Lower leg skin (tissue), 4 donors: ENCODE data around the gene CDYL2. TPM values are rescaled to one million over a fixed set of nuclear protein-coding genes. Genes with fewer than 3 reads are reported as not detected.

Experiments used
- DNase-seq, 2 donors: peaks; one replicate each; pipeline ENCODE4 v3.0.0-alpha.2; 2019; ENCODE audit warnings: low spot score in 2 of 2
- H3K4me3 ChIP-seq: fragments of 200-600 bp; sonication (generic); 2 replicates; pipeline ENCODE4 v1.5.1; 2017; ENCODE audit warnings: mild to moderate bottlenecking, low read depth; ENCODE audit not compliant: poor library complexity, severe bottlenecking
- POLR2A ChIP-seq, 2 donors: fragments of 450-650 bp; IDR thresholded peaks; one replicate each; pipeline ENCODE4 v1.6.1; 2016 to 2017; ENCODE audit warnings: antibody characterized with exemption in 2 of 2, mild to moderate bottlenecking in 1 of 2, moderate library complexity in 1 of 2
- WGBS, 2 donors: methylation state at CpG; one replicate each; pipeline ENCODE4 v1.1.5; 2018; 5-methylcytosine and 5-hydroxymethylcytosine counted together
- intact Hi-C: fragments of 100-400 bp; cut with DNase I; formaldehyde crosslinking; loops from one replicate; pipeline ENCODE4 v1.15.0; 2023; ENCODE audit warnings: low total_unique reads
- total RNA-seq, 4 donors: library from RNA; depleted of rRNA; stranded (reverse); fragments of >200 nt; gene quantifications; one replicate each; pipeline ENCODE4 v1.1.0, GENCODE V29; 2016
- TF ChIP-seq, protein P1 (sequence below), 3 donors: fragments of 450-650 bp; IDR thresholded peaks; one replicate each; pipeline ENCODE4 v1.5.1; 2016; ENCODE audit warnings: antibody characterized with exemption in 3 of 3, mild to moderate bottlenecking in 3 of 3, moderate library complexity in 2 of 3

The CDYL2 gene
- total RNA-seq, 4 donors from 2014 or later, result 1.3 to 1.9 (median 1.7) TPM

DNA sequence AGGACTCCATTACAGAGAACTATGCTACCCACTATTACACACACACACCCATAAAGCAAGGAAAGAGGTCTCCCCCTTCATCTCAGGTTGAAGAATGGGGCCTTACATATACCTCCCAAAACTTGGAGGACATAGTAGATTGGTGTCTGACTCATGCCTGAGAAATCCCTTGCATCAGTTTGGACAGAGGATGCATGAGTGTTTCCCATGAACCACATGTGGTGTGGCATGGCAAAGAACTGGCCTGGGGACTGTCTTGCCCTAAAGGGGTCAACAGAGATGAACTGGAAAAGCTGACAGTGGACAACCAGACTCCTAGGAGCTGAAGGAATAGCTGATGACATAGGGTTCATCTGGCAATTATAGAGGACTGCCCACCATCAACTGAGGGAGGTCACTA lies 209.6 kb downstream of the CDYL2 start:
- H3K4me3 ChIP-seq, result no peak overlapping the region
- no peak for TF ChIP-seq POLR2A (IDR thresholded peaks at IDR 0.05)
- TF ChIP-seq, protein P1, sequence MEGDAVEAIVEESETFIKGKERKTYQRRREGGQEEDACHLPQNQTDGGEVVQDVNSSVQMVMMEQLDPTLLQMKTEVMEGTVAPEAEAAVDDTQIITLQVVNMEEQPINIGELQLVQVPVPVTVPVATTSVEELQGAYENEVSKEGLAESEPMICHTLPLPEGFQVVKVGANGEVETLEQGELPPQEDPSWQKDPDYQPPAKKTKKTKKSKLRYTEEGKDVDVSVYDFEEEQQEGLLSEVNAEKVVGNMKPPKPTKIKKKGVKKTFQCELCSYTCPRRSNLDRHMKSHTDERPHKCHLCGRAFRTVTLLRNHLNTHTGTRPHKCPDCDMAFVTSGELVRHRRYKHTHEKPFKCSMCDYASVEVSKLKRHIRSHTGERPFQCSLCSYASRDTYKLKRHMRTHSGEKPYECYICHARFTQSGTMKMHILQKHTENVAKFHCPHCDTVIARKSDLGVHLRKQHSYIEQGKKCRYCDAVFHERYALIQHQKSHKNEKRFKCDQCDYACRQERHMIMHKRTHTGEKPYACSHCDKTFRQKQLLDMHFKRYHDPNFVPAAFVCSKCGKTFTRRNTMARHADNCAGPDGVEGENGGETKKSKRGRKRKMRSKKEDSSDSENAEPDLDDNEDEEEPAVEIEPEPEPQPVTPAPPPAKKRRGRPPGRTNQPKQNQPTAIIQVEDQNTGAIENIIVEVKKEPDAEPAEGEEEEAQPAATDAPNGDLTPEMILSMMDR (IDR thresholded peaks at IDR 0.05), result no peak
- intact Hi-C loops, result no loop called here
- DNase-seq, result peak in 1 of 2 donors; percentile 64

DNA sequence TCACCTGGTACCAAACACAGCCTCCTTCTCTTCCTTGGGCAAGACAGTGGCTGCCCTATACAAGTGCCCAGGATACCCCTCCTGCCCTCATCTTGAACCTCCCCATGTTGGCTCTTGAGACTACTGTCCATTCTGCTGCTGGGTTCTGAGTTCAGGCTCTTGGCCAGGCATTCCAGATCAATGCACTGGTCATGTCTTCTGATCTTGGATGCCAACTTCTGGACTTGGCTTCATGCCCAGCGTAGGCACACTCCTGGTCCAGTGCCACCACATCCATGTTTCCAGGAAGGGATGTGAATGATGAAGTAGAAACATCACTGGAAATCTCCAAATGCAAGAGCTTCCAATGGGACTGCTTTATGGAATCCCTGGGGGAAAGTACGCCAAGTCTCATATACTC lies 212.1 kb downstream of the CDYL2 start:
- H3K4me3 ChIP-seq, result no peak overlapping the region
- 83 to 87% methylated on average over 2 of the region's 2 CpGs for WGBS, 2 donors
- TF ChIP-seq, protein P1 (IDR thresholded peaks at IDR 0.05), result no peak
- no peak for TF ChIP-seq POLR2A (IDR thresholded peaks at IDR 0.05)
- intact Hi-C loops, result no loop called here
- DNase-seq, result no peak

DNA sequence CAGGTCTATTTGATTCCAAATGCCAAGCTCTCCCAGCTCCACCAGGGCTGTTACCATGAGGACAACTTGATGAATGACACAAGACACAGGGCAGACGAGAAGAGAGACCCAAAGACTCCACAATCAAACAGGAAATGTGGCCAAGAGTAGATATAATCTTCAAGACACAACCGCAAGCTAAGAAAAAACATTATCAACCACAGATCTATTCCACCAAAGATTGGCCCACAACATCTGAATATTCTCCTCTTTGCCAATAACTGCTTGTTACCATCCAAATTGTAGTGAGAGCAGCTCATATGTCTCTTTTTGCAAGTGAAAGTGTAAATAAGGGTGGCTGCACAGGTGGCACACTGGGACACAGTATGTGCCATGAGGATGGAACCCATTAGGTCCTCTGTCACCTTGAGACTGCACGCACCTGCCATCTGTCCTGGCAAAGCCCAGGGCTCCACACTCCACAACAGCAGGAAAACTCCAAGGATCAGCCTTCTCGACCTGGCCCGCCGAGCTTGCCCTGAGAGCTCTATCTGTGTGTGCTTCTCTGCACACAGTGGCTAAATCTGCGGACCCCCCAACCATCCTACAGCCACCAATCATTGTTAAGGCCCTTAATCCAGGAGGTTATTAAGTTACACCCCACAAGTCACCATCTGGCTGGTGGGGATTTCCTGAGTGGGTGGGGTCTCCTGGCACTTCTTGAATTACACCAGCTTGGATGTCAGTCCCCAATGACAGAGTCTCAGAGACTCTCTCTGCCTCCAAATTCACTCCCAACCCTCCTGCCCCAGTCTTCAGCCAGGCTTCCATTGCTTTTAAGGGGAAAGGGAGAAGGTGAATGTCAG lies 213.1 kb downstream of the CDYL2 start:
- no peak for TF ChIP-seq POLR2A (IDR thresholded peaks at IDR 0.05)
- TF ChIP-seq, protein P1 (IDR thresholded peaks at IDR 0.05), result no peak
- WGBS, 2 donors, result 59 to 74% methylated on average over 7 of the region's 7 CpGs
- intact Hi-C loops, result no loop called here
- no peak overlapping the region for H3K4me3 ChIP-seq
- no peak for DNase-seq

DNA sequence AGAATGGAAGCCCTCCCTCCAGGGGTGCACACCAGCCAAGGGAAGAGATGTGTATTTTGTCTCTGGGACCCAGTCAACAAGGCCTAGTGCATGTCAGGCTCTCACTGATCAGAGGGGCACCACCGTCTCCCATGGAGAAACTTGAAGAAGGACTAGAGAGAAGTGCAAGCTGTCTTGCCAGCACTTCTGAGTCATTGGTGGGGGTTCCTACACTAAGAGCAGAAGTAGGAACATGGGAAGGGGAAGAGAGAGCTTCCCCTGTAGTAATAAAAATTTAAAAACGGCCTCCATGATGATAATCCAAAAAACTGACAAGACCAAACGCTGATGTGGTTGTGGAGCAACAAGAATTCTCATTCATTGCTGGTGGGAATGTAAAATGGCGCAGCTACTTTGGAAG lies 217.3 kb downstream of the CDYL2 start:
- peak in 1 of 2 donors; percentile 34 for DNase-seq
- intact Hi-C loops, result no loop called here
- WGBS, 2 donors, result 77 to 82% methylated on average over 4 of the region's 4 CpGs
- no peak for TF ChIP-seq POLR2A (IDR thresholded peaks at IDR 0.05)
- TF ChIP-seq, protein P1 (IDR thresholded peaks at IDR 0.05), result no peak
- H3K4me3 ChIP-seq, result no peak overlapping the region

DNA sequence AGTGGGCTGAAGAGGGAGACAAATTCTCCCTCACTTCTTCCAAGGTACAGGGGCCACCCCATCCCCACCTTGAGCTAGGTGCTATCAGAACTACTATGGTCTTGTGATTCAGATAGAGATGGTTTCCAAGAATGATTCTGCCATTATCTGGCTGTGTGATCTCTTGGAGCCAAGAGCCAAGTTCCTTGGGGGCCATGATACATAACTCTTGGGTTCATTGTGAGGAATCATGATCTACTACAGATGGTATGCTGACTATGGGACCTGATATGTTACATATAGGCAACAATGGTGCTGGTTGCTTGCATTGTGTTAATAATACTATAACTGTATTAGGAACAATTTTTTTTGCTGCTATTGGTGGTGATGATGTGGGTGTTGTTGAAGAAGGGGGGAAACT lies 217.9 kb downstream of the CDYL2 start:
- peak in 1 of 2 donors; percentile 13 for DNase-seq
- TF ChIP-seq POLR2A (IDR thresholded peaks at IDR 0.05), result no peak
- TF ChIP-seq, protein P1 (IDR thresholded peaks at IDR 0.05), result no peak

DNA sequence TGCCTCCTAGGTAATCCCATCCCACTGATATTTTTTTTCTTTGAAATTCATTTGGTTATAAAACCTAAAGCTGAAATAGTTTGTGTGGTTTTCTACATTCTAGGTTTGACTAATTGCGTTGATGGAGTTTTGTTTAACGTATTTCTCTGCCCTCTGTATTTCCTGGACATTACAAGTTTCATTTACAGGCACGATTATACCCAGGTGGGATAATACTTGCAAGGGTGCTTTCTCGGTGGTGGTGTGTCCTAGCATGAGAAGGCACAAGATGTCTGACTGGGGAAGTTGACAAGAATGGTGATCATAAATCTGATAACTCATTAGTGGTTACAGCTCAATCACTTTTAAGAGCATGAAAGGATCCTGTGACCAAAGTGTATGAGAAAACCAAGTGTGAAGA lies 218.6 kb downstream of the CDYL2 start:
- no peak for DNase-seq
- intact Hi-C loops, result no loop called here
- 79 to 91% methylated on average over 4 of the region's 4 CpGs for WGBS, 2 donors
- H3K4me3 ChIP-seq, result no peak overlapping the region
- TF ChIP-seq, protein P1 (IDR thresholded peaks at IDR 0.05), result no peak
- TF ChIP-seq POLR2A (IDR thresholded peaks at IDR 0.05), result no peak

More for the DNA sequence above, 217.9 kb downstream of the CDYL2 start:
- intact Hi-C loops, result no loop called here
- no peak overlapping the region for H3K4me3 ChIP-seq
